ENCODE measurements around the gene ADGRG1.
A peak's percentile ranks its signal among the peaks of the same experiment; 100 is the strongest.

ADGRG1 gene

DNA sequence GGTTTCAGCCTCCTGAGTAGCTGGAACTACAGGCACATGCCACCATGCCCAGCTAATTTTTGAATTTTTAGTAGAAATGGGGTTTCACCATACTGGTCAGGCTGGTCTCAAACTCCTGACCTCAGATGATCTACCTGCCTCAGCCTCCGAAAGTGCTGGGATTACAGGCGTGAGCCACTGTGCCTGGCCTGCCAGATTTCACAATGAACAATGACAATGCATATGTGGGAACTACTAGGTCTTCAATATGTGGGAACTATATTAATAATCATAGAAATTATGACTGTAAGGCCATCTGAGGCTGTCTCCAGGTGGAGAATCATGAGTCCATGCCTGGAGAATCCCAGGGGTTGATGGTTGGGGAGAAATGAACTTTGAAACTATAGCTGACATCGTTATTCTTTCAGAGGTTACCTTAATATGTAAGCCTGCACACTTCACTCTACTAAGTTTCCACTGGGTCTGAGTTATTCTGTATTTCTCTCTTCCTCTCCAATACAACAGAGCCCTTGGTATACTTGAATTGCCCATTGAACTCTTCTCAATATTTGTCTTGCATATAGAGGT lies 59.0 kb downstream of the ADGRG1 start:
- DNase-seq: no peak

DNA sequence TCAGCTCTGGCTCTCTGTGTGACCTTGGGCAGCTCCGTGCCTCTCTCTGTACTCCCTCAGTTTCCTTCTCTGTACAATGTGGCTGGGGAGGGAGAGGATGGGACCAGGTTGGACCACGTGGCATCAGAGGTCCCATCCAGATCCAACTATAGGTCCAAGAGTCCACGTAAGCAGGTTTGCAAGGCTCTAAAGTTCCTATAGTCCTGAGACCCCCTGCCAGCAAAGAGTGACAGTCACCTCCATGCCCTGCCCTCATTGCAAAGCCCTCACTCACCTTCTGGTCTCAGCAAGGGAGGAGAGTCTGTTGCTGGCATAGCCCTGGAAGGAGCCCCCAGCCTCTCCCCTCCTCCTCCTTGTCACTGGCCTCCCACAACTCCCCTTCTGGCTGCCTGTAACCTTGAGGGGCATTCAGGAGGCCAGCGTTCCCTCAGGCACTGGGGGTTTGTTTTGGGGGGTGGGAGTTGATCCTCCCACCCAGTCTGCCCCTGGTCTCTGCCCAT lies 60.1 kb downstream of the ADGRG1 start:
- DNase-seq: no peak

DNA sequence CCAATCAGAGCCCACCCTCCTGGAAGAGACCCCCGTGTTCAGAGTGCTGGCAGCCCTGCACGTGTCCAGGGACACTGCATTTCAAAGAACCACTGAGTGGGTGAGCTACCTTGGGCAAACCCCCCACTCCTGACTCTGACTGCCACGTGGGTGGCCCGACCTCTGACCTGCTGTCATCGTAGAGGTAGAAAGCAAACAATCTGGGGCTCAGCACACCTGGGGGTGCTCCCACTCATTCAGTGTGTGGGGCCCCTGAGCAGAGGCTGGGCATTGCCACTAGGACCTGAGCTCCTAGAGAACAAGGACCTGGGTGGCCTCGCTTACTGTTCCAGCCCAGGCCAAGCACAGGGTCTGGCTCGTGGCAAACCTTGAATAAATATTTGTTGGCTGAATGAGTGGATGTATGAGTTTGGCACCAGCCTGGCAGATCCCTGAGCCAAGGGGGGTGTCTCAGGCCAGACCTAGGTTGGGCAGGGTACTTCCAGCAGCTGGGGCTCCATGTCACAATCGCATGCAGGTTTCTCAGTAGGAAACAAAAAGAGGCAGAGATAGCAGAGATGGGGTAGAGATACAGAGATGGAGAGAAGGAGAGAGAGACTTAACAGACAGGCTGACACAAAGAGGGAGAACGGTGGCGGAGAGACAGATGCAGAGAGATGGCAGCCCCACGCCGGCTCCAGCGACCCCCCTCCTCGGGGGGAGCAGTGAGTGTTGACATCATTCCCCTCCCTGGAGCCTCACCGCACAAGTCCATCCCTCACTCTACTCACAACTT lies 60.7 kb downstream of the ADGRG1 start:
- no peak for DNase-seq

- DNase-seq: no peak
Measured at GRCh38 chr16:57689762-57690558, 61.5 kb downstream of the ADGRG1 start.

- no peak for DNase-seq
Measured at GRCh38 chr16:57690782-57691471, 62.5 kb downstream of the ADGRG1 start.

DNA sequence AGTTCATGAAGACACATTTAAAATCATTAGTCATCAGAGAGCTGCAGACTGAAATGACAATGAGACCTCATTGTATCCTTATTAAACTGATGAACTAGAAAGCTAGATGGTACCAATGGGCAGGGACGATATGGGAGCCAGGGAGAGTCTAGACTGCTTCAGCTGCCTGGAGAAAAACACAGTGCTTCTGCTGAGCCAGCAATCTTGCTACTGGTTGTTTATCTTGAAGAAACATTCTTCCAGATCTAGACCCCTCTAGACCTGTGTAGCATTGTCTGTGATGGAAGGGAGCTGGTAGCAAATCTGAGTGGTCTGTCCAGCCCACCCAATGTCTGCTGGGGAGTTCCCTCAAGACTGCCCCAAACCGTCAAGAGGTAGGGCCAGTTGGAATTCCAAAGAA lies 64.2 kb downstream of the ADGRG1 start:
- no peak for DNase-seq

DNA sequence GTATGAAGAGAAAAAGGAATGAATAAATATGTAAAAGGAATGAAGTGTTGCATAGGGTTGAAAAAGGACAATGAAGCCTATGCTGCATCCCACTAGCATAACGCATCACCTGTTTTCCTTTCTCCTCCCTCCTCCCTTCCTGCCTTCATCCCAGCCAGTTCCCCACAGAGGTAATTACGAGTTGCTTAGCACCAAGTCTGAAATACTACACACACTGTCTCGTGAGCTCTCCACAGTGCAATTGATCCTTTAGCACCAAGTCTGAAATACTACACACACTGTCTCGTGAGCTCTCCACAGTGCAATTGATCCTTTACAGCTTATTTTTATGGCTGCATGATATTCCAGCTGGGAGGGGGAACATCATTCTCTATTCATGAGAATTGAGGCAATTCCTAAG lies 65.1 kb downstream of the ADGRG1 start:
- DNase-seq: no peak

DNA sequence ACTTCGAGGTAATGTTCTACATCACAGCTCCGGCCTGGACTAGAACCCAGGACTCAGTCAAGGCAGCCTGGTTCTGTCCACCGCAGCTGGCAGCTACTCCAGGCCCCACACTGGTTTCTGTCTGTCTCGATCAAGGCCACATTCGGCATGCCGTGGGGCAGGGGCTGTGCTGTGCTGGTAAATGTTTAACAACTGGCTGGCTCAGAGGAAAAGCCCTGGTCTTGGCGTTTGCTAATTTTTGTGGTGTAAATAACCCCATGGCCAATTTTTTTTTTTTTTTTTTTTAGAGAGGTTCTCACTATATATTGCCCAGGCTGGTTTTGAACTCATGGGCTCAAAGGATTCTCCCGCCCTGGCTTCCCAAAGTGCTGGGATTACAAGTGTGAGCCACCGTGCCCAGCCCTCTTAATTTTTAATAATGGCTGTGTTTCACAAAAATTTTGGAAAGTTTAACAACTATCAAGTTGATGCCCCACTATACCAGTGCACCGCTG lies 65.8 kb downstream of the ADGRG1 start:
- DNase-seq: no peak

- peak; percentile 8 for DNase-seq
Measured at GRCh38 chr16:57694725-57695679, 66.6 kb downstream of the ADGRG1 start, which contains the start of gene DRC7. Gene DRC7, plus strand, starts transcription at chr16:57694806. Its CDS starts 3,144 bp downstream, at chr16:57697950.

GRCh38 chr16:57695680-57696069 lies 67.2 kb downstream of the ADGRG1 start:
- DNase-seq: no peak

DNA sequence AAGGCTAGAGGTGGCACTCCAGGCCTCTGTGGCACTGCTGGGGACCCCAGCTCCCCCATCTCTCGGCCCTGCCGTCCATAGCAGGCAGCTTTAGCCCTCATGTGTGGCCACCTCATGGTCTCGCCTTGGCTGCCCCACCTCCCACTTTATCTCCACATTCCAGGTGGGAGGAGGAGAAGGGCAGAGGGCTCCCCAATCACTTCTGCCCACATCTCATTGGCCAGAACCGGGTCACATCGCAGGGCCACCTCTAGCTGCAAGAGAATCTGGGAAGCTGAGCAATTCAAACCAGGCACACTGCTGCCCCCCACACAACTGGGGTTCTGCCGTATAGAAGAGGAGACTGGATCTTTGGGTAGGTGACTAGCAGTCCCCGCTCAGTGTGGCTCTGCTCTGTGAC lies 67.8 kb downstream of the ADGRG1 start:
- DNase-seq: no peak

DNA sequence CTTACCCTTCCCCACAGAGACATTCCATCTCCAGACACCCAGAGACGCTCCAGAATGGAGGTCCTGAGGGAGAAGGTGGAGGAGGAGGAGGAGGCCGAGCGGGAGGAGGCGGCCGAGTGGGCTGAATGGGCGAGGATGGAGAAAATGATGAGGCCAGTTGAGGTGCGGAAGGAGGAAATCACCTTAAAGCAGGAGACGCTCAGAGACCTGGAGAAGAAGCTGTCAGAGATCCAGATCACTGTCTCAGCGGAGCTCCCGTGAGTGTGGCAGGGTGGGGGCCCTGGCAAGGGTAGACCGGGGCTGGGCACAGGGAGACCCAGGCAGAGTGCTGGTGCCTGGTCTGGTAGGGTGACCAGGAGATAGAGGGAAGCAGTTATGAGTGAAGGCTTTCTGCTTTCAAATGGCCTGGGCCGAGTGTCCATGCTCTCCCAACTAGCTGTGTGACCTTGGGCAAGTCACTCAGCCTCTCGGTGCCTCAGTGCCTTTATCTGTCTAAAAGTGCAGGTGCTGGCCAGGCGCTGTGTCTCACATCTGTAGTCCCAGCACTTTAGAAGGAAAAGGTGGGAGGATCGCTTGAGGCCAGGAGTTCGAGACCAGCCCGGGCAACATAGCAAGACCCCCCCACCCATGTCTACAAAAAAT lies 69.6 kb downstream of the ADGRG1 start:
- no peak for DNase-seq

GRCh38 chr16:57698812-57699405 lies 70.5 kb downstream of the ADGRG1 start:
- no peak for DNase-seq

DNA sequence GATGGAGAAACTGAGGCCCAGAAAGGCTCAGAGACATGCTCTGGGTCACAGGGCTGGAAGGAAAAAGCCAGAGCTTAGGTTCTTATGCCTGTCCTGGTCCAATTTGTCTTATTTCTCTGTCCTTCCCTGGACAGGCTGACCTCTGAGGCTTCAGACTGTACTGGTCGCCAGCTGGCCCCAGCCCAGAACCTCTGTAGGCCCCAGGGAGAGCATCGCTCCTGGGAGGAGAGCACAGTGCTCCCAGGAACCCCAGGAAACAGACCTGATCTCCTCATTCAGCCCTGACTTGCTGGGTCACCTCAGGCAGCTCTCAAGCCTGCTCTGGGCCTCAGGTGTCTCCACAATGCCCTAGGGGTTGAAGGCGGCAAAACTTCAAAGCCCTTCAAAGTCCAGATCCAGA lies 71.1 kb downstream of the ADGRG1 start:
- no peak for DNase-seq

DNA sequence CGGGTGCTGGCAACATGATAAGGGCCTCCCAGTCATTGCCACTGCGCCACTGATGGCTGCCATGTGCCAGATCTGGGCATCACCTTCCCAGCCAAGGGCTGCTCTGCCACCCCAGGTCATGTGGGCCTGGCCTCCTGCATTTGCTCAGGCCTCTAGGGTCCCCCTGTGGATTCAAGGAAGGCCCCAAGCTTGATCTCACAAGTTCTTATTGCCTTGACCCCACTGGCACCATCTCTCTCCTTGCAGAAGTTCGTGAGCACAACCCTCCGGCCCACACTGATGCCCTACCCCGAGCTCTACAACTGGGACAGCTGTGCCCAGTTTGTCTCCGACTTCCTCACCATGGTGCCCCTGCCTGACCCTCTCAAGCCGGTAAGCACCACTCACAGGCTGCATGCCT lies 71.5 kb downstream of the ADGRG1 start:
- DNase-seq: no peak

- DNase-seq: no peak
Measured at GRCh38 chr16:57700781-57701551, 72.5 kb downstream of the ADGRG1 start.

- no peak for DNase-seq
Measured at GRCh38 chr16:57701759-57702371, 73.4 kb downstream of the ADGRG1 start.

- no peak for DNase-seq
Measured at GRCh38 chr16:57703416-57704010, 75.1 kb downstream of the ADGRG1 start.
